Ascending aorta (tissue), 2 donors: ENCODE results near the gene ATAD3A. TPM values are rescaled to one million over a fixed set of nuclear protein-coding genes. Genes with fewer than 3 reads are reported as not detected.
"Not testable (repeated sequence)": the region's sequence is repeated elsewhere in the genome, so short reads cannot be mapped to it uniquely, and the experiment has no call there.

Source experiments
- DNase-seq, 2 donors: peaks; one replicate each; pipeline ENCODE4 v3.0.0-alpha.2; 2019; ENCODE audit warnings: low spot score in 2 of 2
- H3K27ac ChIP-seq, 2 donors: fragments of 200-600 bp; sonication (generic); one replicate each; pipeline ENCODE4 v1.5.1; 2016 to 2017; ENCODE audit warnings: mild to moderate bottlenecking in 1 of 2
- H3K27me3 ChIP-seq: fragments of 200-600 bp; sonication (generic); one replicate; pipeline ENCODE4 v1.5.1; 2017
- H3K36me3 ChIP-seq, 2 donors: fragments of 200-600 bp; sonication (generic); one replicate each; pipeline ENCODE4 v1.5.1; 2016
- H3K4me1 ChIP-seq, 2 donors: fragments of 200-600 bp; sonication (generic); one replicate each; pipeline ENCODE4 v1.5.1; 2016 to 2017; ENCODE audit warnings: mild to moderate bottlenecking in 1 of 2
- H3K4me3 ChIP-seq, 2 donors: fragments of 200-600 bp; sonication (generic); one replicate each; pipeline ENCODE4 v1.5.1; 2016 to 2017; ENCODE audit warnings: mild to moderate bottlenecking in 1 of 2
- H3K9me3 ChIP-seq, 2 donors: fragments of 200-600 bp; sonication (generic); one replicate each; pipeline ENCODE4 v1.5.1; 2016
- intact Hi-C: fragments of 100-400 bp; cut with DNase I; formaldehyde crosslinking; loops from one replicate; pipeline ENCODE4 v1.15.1; 2023
- total RNA-seq: library from RNA; depleted of rRNA; stranded (reverse); fragments of >200 nt; gene quantifications from one replicate; pipeline ENCODE4 v1.1.0, GENCODE V29; 2016
- TF ChIP-seq, protein P1 (sequence below), 3 experiments: fragments of 200-600 bp in 2 of 3; fragments of 450-650 bp in 1 of 3; sonication (generic) in 2 of 3; IDR thresholded peaks; one replicate each; pipeline ENCODE4 v1.5.1; 2016 to 2019; ENCODE audit warnings: antibody characterized with exemption in 3 of 3, mild to moderate bottlenecking in 1 of 3, moderate library complexity in 1 of 3

ATAD3A gene
- total RNA-seq, 1 donor from 2014 or later, result 46.3 TPM

GRCh38 chr1:1527092-1527816 is 15.3 kb downstream of the ATAD3A start:
- H3K27ac ChIP-seq, result no peak overlapping the region
- H3K36me3 ChIP-seq, result peaks cover 21 to 35% of the 10 kb centered on the region in 2 donors
- DNase-seq, result no peak
- intact Hi-C loops, result no loop called here
- no peaks in the 10 kb centered on the region for H3K4me1 ChIP-seq
- no peaks in the 10 kb centered on the region for H3K27me3 ChIP-seq
- H3K9me3 ChIP-seq, result peaks cover 0 to 12% of the 10 kb centered on the region in 2 donors
- TF ChIP-seq, protein P1, sequence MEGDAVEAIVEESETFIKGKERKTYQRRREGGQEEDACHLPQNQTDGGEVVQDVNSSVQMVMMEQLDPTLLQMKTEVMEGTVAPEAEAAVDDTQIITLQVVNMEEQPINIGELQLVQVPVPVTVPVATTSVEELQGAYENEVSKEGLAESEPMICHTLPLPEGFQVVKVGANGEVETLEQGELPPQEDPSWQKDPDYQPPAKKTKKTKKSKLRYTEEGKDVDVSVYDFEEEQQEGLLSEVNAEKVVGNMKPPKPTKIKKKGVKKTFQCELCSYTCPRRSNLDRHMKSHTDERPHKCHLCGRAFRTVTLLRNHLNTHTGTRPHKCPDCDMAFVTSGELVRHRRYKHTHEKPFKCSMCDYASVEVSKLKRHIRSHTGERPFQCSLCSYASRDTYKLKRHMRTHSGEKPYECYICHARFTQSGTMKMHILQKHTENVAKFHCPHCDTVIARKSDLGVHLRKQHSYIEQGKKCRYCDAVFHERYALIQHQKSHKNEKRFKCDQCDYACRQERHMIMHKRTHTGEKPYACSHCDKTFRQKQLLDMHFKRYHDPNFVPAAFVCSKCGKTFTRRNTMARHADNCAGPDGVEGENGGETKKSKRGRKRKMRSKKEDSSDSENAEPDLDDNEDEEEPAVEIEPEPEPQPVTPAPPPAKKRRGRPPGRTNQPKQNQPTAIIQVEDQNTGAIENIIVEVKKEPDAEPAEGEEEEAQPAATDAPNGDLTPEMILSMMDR (IDR thresholded peaks at IDR 0.05), result no peak
- H3K4me3 ChIP-seq, result no peak overlapping the region

- TF ChIP-seq, protein P1 (IDR thresholded peaks at IDR 0.05), result no peak
- H3K4me3 ChIP-seq, result no peak overlapping the region
- peaks cover 21 to 34% of the 10 kb centered on the region in 2 donors for H3K36me3 ChIP-seq
- H3K27ac ChIP-seq, result no peak overlapping the region
- intact Hi-C loops, result no loop called here
- no peaks in the 10 kb centered on the region for H3K27me3 ChIP-seq
- DNase-seq, result no peak
- H3K4me1 ChIP-seq, result no peaks in the 10 kb centered on the region
- peaks cover 0 to 12% of the 10 kb centered on the region in 2 donors for H3K9me3 ChIP-seq
Measured at GRCh38 chr1:1528301-1529267, 16.6 kb downstream of the ATAD3A start.

- TF ChIP-seq, protein P1 (IDR thresholded peaks at IDR 0.05), result no peak
- H3K4me1 ChIP-seq, result no peaks in the 10 kb centered on the region
Measured at GRCh38 chr1:1529321-1529720, 17.4 kb downstream of the ATAD3A start.

GRCh38 chr1:1529936-1530335 is 18.0 kb downstream of the ATAD3A start:
- Histone ChIP-seq H3K4me1 (no peaks in the 10 kb centered on the region), H3K9me3 (peaks cover 0 to 12% of the 10 kb centered on the region in 2 donors), H3K4me3 (no peak overlapping the region), H3K36me3 (peaks cover 20 to 34% of the 10 kb centered on the region in 2 donors), H3K27me3 (no peaks in the 10 kb centered on the region), H3K27ac (no peak overlapping the region)
- TF ChIP-seq, protein P1 (IDR thresholded peaks at IDR 0.05), result no peak
- DNase-seq, result no peak
- intact Hi-C loops, result no loop called here

More at GRCh38 chr1:1529321-1529720, 17.4 kb downstream of the ATAD3A start:
- DNase-seq, result no peak
- intact Hi-C loops, result no loop called here
- H3K27me3 ChIP-seq, result no peaks in the 10 kb centered on the region
- no peak overlapping the region for H3K27ac ChIP-seq
- H3K36me3 ChIP-seq, result peaks cover 21 to 34% of the 10 kb centered on the region in 2 donors
- H3K9me3 ChIP-seq, result peaks cover 0 to 12% of the 10 kb centered on the region in 2 donors
- no peak overlapping the region for H3K4me3 ChIP-seq

- Histone ChIP-seq H3K9me3 (peaks cover 0 to 12% of the 10 kb centered on the region in 2 donors), H3K36me3 (peaks cover 15 to 35% of the 10 kb centered on the region in 2 donors), H3K27me3 (no peaks in the 10 kb centered on the region), H3K4me3 (no peak overlapping the region), H3K4me1 (no peaks in the 10 kb centered on the region), H3K27ac (no peak overlapping the region)
- TF ChIP-seq, protein P1 (IDR thresholded peaks at IDR 0.05), result no peak
- intact Hi-C loops, result no loop called here
- no peak for DNase-seq
Measured at GRCh38 chr1:1531947-1532346, 20.0 kb downstream of the ATAD3A start.

- H3K27me3 ChIP-seq, H3K4me1 ChIP-seq, H3K4me3 ChIP-seq, intact Hi-C loops, DNase-seq, H3K27ac ChIP-seq: not testable (repeated sequence)
- Histone ChIP-seq H3K36me3 (peaks cover 4 to 22% of the 10 kb centered on the region in 2 donors), H3K9me3 (peaks cover 0 to 12% of the 10 kb centered on the region in 2 donors)
Measured at GRCh38 chr1:1533176-1533893, 21.4 kb downstream of the ATAD3A start.

- intact Hi-C loops, DNase-seq, H3K4me1 ChIP-seq, H3K4me3 ChIP-seq, H3K27me3 ChIP-seq, H3K27ac ChIP-seq: not testable (repeated sequence)
- peaks cover 0 to 16% of the 10 kb centered on the region in 2 donors for H3K36me3 ChIP-seq
- peaks cover 0 to 12% of the 10 kb centered on the region in 2 donors for H3K9me3 ChIP-seq
Measured at GRCh38 chr1:1533894-1534291, 21.9 kb downstream of the ATAD3A start.
